HCT116 (cell line): ENCODE results near the gene ZNF592.

Experiments
- CEBPB ChIP-seq: IDR thresholded peaks from 2 replicates; pipeline ENCODE4 v1.6.1; 2012; ENCODE audit warnings: low read depth
- EZH2 ChIP-seq: fragments of 200-600 bp; sonication (generic); IDR thresholded peaks from 2 replicates; pipeline ENCODE4 v1.6.1; 2017; ENCODE audit warnings: antibody characterized with exemption, mixed run types
- EZH2phosphoT487 ChIP-seq: fragments of 200-600 bp; IDR thresholded peaks from 2 replicates; pipeline ENCODE4 v1.6.1; 2018; ENCODE audit warnings: antibody characterized with exemption, borderline replicate concordance
- FOSL1 ChIP-seq: IDR thresholded peaks from 2 replicates; pipeline ENCODE4 v1.6.1; 2012; ENCODE audit warnings: low read depth
- POLR2A ChIP-seq: IDR thresholded peaks from 2 replicates; pipeline ENCODE4 v1.7.0; 2011; ENCODE audit warnings: borderline replicate concordance; ENCODE audit not compliant: insufficient read depth, insufficient read length; ENCODE audit errors: extremely low read depth
- POLR2AphosphoS5 ChIP-seq: IDR thresholded peaks from 2 replicates; pipeline ENCODE4 v1.6.1; 2011; ENCODE audit warnings: mild to moderate bottlenecking, low read depth, low read length, moderate library complexity
- RAD21 ChIP-seq: IDR thresholded peaks from 2 replicates; pipeline ENCODE4 v1.6.1; 2012; ENCODE audit warnings: low read depth, mild to moderate bottlenecking
- SIN3A ChIP-seq: IDR thresholded peaks from 2 replicates; pipeline ENCODE4 v1.6.1; 2012; ENCODE audit warnings: low read depth
- SP1 ChIP-seq: IDR thresholded peaks from 2 replicates; pipeline ENCODE4 v1.6.1; 2012; ENCODE audit warnings: low read depth
- TCF7L2 ChIP-seq: IDR thresholded peaks from 2 replicates; pipeline ENCODE4 v1.7.0; 2011; ENCODE audit warnings: borderline replicate concordance, inconsistent platforms; ENCODE audit not compliant: insufficient read depth, insufficient read length; ENCODE audit errors: extremely low read depth
- YY1 ChIP-seq: IDR thresholded peaks from 2 replicates; pipeline ENCODE4 v1.6.1; 2011; ENCODE audit warnings: low read length, low read depth, moderate library complexity, mild to moderate bottlenecking; ENCODE audit not compliant: insufficient replicate concordance; ENCODE audit errors: extremely low read depth
- TF ChIP-seq, protein P1 (sequence below), 3 experiments: fragments of 200-600 bp in 1 of 3; sonication (generic) in 1 of 3; IDR thresholded peaks in 2 of 3; conservative IDR thresholded peaks in 1 of 3; 2 replicates each; pipeline ENCODE4 v1.5.1; 2012 to 2017; ENCODE audit warnings: low read depth in 2 of 3, low read length in 2 of 3, antibody characterized with exemption in 1 of 3, borderline replicate concordance in 1 of 3, control low read depth in 1 of 3, mild to moderate bottlenecking in 1 of 3, mixed read lengths in 1 of 3, mixed run types in 1 of 3, moderate library complexity in 1 of 3; ENCODE audit not compliant: insufficient read depth in 1 of 3
- TF ChIP-seq, protein P2 (sequence below): IDR thresholded peaks from 2 replicates; pipeline ENCODE4 v1.6.1; 2012; ENCODE audit warnings: low read depth

DNA sequence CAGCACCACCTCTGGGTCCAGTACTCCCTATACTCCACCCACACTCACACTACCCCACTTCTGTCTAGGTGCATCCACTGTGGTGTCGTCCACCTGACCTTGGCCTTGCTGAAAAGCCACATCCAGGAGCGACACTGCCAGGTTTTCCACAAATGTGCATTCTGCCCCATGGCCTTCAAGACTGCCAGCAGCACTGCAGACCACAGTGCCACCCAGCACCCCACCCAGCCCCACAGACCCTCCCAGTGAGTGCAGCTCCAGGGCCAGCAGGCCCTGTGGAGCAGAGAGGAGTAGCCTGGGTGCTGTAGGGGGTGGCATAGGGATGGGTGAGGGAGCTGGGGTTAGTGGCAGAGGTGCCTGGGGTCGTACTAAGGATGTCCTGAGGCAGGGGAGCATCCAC is 49.4 kb downstream of the ZNF592 start:
- TF ChIP-seq, protein P1, sequence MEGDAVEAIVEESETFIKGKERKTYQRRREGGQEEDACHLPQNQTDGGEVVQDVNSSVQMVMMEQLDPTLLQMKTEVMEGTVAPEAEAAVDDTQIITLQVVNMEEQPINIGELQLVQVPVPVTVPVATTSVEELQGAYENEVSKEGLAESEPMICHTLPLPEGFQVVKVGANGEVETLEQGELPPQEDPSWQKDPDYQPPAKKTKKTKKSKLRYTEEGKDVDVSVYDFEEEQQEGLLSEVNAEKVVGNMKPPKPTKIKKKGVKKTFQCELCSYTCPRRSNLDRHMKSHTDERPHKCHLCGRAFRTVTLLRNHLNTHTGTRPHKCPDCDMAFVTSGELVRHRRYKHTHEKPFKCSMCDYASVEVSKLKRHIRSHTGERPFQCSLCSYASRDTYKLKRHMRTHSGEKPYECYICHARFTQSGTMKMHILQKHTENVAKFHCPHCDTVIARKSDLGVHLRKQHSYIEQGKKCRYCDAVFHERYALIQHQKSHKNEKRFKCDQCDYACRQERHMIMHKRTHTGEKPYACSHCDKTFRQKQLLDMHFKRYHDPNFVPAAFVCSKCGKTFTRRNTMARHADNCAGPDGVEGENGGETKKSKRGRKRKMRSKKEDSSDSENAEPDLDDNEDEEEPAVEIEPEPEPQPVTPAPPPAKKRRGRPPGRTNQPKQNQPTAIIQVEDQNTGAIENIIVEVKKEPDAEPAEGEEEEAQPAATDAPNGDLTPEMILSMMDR (IDR thresholded peaks at IDR 0.05 in 2 of 3, conservative IDR thresholded peaks at IDR 0.05 in 1 of 3; ENCODE audit: borderline replicate concordance in 1 of 3, insufficient read depth in 1 of 3, low read depth in 2 of 3, low read length in 2 of 3): no peak
- TF ChIP-seq POLR2A: no peak
- no peak for TF ChIP-seq EZH2phosphoT487
- no peak for TF ChIP-seq TCF7L2
- TF ChIP-seq YY1: no peak
- TF ChIP-seq FOSL1: no peak
- no peak for TF ChIP-seq EZH2
- no peak for TF ChIP-seq CEBPB
- TF ChIP-seq SIN3A: no peak
- no peak for TF ChIP-seq RAD21
- TF ChIP-seq, protein P2, sequence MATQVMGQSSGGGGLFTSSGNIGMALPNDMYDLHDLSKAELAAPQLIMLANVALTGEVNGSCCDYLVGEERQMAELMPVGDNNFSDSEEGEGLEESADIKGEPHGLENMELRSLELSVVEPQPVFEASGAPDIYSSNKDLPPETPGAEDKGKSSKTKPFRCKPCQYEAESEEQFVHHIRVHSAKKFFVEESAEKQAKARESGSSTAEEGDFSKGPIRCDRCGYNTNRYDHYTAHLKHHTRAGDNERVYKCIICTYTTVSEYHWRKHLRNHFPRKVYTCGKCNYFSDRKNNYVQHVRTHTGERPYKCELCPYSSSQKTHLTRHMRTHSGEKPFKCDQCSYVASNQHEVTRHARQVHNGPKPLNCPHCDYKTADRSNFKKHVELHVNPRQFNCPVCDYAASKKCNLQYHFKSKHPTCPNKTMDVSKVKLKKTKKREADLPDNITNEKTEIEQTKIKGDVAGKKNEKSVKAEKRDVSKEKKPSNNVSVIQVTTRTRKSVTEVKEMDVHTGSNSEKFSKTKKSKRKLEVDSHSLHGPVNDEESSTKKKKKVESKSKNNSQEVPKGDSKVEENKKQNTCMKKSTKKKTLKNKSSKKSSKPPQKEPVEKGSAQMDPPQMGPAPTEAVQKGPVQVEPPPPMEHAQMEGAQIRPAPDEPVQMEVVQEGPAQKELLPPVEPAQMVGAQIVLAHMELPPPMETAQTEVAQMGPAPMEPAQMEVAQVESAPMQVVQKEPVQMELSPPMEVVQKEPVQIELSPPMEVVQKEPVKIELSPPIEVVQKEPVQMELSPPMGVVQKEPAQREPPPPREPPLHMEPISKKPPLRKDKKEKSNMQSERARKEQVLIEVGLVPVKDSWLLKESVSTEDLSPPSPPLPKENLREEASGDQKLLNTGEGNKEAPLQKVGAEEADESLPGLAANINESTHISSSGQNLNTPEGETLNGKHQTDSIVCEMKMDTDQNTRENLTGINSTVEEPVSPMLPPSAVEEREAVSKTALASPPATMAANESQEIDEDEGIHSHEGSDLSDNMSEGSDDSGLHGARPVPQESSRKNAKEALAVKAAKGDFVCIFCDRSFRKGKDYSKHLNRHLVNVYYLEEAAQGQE: no peak
- TF ChIP-seq SP1: no peak
- TF ChIP-seq POLR2AphosphoS5: no peak
